WTC11 (cell line): ENCODE data around the gene SPRYD3. TPM values are rescaled to one million over a fixed set of nuclear protein-coding genes. Genes with fewer than 3 reads are reported as not detected.
A peak's percentile ranks its signal among the peaks of the same experiment; 100 is the strongest.

Experiments used
- ATAC-seq: fragments of 200-7000 bp; cut with Tn5 transposase; 2 replicates; pipeline ENCODE4 v1.10.0; 2021; ENCODE audit warnings: mild to moderate bottlenecking, moderate library complexity
- CTCF ChIA-PET: fragments of 300-600 bp; sonication (Branson Sonifier 250); formaldehyde crosslinking; loops from one replicate; lab custom pipeline; 2021; ENCODE audit warnings: antibody characterized with exemption; lab: Charles Lee
- POLR2A ChIA-PET: fragments of 350-600 bp; sonication (Branson Sonifier 250); formaldehyde crosslinking; loops from one replicate; lab custom pipeline; 2021; ENCODE audit warnings: antibody characterized with exemption; lab: Charles Lee
- DNase-seq: peaks from one replicate; pipeline ENCODE4 v3.0.0; 2021; ENCODE audit warnings: low spot score
- H3K27ac Mint-ChIP-seq: 2 replicates; pipeline ENCODE4 v1.8.0; 2021; ENCODE audit warnings: mixed read lengths
- H3K27me3 Mint-ChIP-seq: 2 replicates; pipeline ENCODE4 v1.8.0; 2021; ENCODE audit warnings: low read depth, mild to moderate bottlenecking, moderate library complexity, mixed read lengths
- H3K36me3 Mint-ChIP-seq: 2 replicates; pipeline ENCODE4 v1.8.0; 2021; ENCODE audit warnings: mixed read lengths
- H3K4me1 Mint-ChIP-seq: 2 replicates; pipeline ENCODE4 v1.8.0; 2022; ENCODE audit warnings: mixed read lengths
- H3K4me3 Mint-ChIP-seq: 2 replicates; pipeline ENCODE4 v1.8.0; 2021; ENCODE audit warnings: mild to moderate bottlenecking, moderate library complexity, mixed read lengths
- H3K9me3 Mint-ChIP-seq: 2 replicates; pipeline ENCODE4 v1.8.0; 2021; ENCODE audit warnings: mixed read lengths
- FOXP1 ChIP-seq: sonication (generic); formaldehyde crosslinking; IDR thresholded peaks from 2 replicates; pipeline ENCODE4 v1.8.0; 2022; ENCODE audit warnings: missing genetic modification reagents, mild to moderate bottlenecking, moderate library complexity, borderline replicate concordance
- GRHL2 ChIP-seq: fragments of 250-450 bp; sonication (Bioruptor Pico); IDR thresholded peaks from 2 replicates; pipeline ENCODE4 v1.8.0; 2022; ENCODE audit warnings: mild to moderate bottlenecking, moderate library complexity; ENCODE audit not compliant: insufficient replicate concordance, severe bottlenecking
- SMAD3 ChIP-seq: sonication (generic); formaldehyde crosslinking; IDR thresholded peaks from 2 replicates; pipeline ENCODE4 v1.8.0; 2022; ENCODE audit warnings: missing genetic modification reagents, mild to moderate bottlenecking, borderline replicate concordance
- SOX15 ChIP-seq: fragments of 250-450 bp; sonication (Bioruptor Pico); IDR thresholded peaks from 2 replicates; pipeline ENCODE4 v1.9.0; 2021; ENCODE audit warnings: mild to moderate bottlenecking
- SP1 ChIP-seq: sonication (generic); formaldehyde crosslinking; conservative IDR thresholded peaks from 2 replicates; pipeline ENCODE4 v1.8.1; 2022; ENCODE audit warnings: missing genetic modification reagents
- total RNA-seq: library from RNA; stranded (reverse); gene quantifications from 3 replicates; pipeline ENCODE4 v1.2.3, GENCODE V29; 2021
- TF ChIP-seq, protein P1 (sequence below): fragments of 250-450 bp; sonication (Bioruptor Pico); IDR thresholded peaks from 2 replicates; pipeline ENCODE4 v1.8.0; 2021; ENCODE audit warnings: mild to moderate bottlenecking
- TF ChIP-seq, protein P2 (sequence below): sonication (generic); formaldehyde crosslinking; IDR thresholded peaks from 2 replicates; pipeline ENCODE4 v1.8.1; 2023; ENCODE audit warnings: mild to moderate bottlenecking, missing genetic modification reagents
- TF ChIP-seq, protein P3 (sequence below): sonication (generic); formaldehyde crosslinking; IDR thresholded peaks from 2 replicates; pipeline ENCODE4 v1.8.1; 2023; ENCODE audit warnings: mild to moderate bottlenecking, missing genetic modification reagents
- TF ChIP-seq, protein P4 (sequence below): sonication (generic); formaldehyde crosslinking; IDR thresholded peaks from 2 replicates; pipeline ENCODE4 v1.8.0; 2022; ENCODE audit warnings: missing genetic modification reagents
- TF ChIP-seq, protein P5 (sequence below): sonication (generic); formaldehyde crosslinking; conservative IDR thresholded peaks from 2 replicates; pipeline ENCODE4 v1.8.1; 2022; ENCODE audit warnings: mild to moderate bottlenecking, missing genetic modification reagents

The SPRYD3 gene
- total RNA-seq, 1 experiment from 2014 or later: 11.9 TPM

DNA sequence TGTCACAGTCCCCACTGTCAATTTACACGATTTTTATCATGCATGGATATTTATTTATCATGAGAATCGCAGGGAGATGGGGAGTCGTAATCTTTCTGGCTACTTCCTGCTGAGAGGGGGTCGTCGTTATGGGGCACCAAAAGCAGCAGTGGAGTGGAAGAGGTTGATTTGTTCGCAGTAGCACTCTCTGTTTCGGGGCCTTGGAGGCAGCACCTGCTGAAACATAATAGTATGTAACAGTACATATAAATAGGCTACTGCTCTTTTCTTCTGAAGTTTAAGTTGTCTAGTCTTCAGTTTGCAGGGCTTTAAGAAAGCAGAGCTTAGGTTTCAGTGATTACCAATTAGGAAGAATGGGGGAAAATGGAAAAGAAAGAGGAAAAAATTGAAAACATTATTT, 27.9 kb upstream of the SPRYD3 start:
- Mint-ChIP-seq H3K27ac (no peak overlapping the region), H3K9me3 (peaks cover 10% of the 10 kb centered on the region)
- no peak for DNase-seq

DNA sequence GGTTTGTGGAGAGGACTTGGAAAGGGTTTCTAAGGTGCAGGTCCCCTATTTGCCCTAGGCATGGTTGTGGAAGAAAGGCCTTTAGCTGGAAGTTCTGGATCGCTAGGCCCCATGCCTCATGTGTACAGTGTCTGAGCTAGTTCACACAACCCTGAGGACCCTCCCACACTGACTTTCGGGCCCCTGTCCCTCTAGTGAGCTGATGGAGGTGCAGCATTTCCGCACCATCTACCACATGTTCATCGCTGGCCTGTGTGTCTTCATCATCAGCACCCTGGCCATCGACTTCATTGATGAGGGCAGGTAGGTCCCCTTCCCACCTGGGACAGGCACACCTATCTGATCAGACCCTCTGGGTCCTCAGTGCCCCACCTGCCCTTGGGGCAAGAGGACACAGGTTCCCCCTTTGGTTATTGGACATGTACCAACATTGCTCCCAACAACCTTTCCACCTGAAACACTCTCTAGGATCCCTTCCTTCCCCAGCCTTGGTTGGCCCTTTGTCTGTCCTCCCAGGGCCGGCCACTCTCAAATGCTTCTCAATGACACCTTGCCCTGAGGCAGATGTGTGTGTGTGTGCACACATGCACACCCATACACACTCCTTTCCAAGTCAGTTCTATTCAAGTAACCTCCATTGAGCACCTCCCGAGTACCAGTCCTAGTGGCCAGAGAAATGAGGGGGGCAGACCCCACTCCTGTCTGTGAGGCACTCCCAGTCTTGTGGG, 26.7 kb upstream of the SPRYD3 start:
- DNase-seq: no peak
- POLR2A ChIA-PET: no interaction called here
- CTCF ChIA-PET: interaction anchor here (1.6 kb wide), 1 partner anchor 40 kb away, joined by 4 read pairs; no protein-coding TSS in a partner anchor
- Mint-ChIP-seq H3K36me3 (no peaks in the 10 kb centered on the region; the same call in none of the 2 replicates), H3K9me3 (peaks cover 10% of the 10 kb centered on the region), H3K27ac (no peak overlapping the region)
- TF ChIP-seq SP1 (CRISPR knock-in tag): no peak
- TF ChIP-seq, protein P1, sequence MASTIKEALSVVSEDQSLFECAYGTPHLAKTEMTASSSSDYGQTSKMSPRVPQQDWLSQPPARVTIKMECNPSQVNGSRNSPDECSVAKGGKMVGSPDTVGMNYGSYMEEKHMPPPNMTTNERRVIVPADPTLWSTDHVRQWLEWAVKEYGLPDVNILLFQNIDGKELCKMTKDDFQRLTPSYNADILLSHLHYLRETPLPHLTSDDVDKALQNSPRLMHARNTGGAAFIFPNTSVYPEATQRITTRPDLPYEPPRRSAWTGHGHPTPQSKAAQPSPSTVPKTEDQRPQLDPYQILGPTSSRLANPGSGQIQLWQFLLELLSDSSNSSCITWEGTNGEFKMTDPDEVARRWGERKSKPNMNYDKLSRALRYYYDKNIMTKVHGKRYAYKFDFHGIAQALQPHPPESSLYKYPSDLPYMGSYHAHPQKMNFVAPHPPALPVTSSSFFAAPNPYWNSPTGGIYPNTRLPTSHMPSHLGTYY (CRISPR knock-in tag): no peak
- TF ChIP-seq, all 79 proteins: peak for 0
- no peak overlapping the region for H3K4me3 Mint-ChIP-seq
- ATAC-seq: no peak
- H3K27me3 Mint-ChIP-seq: peaks cover 13% of the 10 kb centered on the region
- H3K4me1 Mint-ChIP-seq: peaks cover 8% of the 10 kb centered on the region

More for the DNA sequence above, 27.9 kb upstream of the SPRYD3 start:
- Mint-ChIP-seq H3K4me1 (peaks cover 8% of the 10 kb centered on the region), H3K4me3 (0 out of 2 replicates have a peak overlapping the region, but pooled peaks have one; percentile 18), H3K27me3 (peaks cover 16% of the 10 kb centered on the region), H3K36me3 (no peaks in the 10 kb centered on the region; the same call in none of the 2 replicates)
- CTCF ChIA-PET: no interaction called here
- ATAC-seq: no peak
- TF ChIP-seq, protein P2, sequence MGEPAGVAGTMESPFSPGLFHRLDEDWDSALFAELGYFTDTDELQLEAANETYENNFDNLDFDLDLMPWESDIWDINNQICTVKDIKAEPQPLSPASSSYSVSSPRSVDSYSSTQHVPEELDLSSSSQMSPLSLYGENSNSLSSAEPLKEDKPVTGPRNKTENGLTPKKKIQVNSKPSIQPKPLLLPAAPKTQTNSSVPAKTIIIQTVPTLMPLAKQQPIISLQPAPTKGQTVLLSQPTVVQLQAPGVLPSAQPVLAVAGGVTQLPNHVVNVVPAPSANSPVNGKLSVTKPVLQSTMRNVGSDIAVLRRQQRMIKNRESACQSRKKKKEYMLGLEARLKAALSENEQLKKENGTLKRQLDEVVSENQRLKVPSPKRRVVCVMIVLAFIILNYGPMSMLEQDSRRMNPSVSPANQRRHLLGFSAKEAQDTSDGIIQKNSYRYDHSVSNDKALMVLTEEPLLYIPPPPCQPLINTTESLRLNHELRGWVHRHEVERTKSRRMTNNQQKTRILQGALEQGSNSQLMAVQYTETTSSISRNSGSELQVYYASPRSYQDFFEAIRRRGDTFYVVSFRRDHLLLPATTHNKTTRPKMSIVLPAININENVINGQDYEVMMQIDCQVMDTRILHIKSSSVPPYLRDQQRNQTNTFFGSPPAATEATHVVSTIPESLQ (CRISPR knock-in tag): no peak
- TF ChIP-seq GRHL2: no peak
- POLR2A ChIA-PET: no interaction called here

DNA sequence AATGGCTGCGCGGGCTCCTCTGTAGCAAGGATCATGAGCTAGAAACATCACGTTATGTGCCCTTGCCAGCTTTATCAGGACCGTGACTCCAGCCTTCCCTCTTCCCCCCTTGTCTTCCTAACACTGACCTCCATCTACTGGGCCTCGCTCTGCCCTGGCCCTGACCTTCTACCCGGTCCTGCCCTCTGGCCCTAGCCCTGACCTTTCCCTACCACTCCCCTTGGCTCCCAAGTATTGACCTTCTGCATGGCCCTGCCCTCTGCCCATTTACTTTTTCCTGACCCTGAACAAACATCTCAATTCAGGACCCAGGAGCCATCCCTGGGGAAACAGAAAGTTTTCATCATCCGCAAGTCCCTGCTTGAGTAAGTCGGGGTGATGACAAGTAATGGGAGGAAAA, 26.1 kb upstream of the SPRYD3 start:
- peaks cover 17% of the 10 kb centered on the region for H3K27me3 Mint-ChIP-seq
- no peak for DNase-seq
- TF ChIP-seq, protein P3, sequence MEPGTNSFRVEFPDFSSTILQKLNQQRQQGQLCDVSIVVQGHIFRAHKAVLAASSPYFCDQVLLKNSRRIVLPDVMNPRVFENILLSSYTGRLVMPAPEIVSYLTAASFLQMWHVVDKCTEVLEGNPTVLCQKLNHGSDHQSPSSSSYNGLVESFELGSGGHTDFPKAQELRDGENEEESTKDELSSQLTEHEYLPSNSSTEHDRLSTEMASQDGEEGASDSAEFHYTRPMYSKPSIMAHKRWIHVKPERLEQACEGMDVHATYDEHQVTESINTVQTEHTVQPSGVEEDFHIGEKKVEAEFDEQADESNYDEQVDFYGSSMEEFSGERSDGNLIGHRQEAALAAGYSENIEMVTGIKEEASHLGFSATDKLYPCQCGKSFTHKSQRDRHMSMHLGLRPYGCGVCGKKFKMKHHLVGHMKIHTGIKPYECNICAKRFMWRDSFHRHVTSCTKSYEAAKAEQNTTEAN (CRISPR knock-in tag): no peak
- TF ChIP-seq SOX15 (CRISPR knock-in tag) (no peak), SMAD3 (no peak), FOXP1 (CRISPR knock-in tag) (no peak)
- TF ChIP-seq, protein P4, sequence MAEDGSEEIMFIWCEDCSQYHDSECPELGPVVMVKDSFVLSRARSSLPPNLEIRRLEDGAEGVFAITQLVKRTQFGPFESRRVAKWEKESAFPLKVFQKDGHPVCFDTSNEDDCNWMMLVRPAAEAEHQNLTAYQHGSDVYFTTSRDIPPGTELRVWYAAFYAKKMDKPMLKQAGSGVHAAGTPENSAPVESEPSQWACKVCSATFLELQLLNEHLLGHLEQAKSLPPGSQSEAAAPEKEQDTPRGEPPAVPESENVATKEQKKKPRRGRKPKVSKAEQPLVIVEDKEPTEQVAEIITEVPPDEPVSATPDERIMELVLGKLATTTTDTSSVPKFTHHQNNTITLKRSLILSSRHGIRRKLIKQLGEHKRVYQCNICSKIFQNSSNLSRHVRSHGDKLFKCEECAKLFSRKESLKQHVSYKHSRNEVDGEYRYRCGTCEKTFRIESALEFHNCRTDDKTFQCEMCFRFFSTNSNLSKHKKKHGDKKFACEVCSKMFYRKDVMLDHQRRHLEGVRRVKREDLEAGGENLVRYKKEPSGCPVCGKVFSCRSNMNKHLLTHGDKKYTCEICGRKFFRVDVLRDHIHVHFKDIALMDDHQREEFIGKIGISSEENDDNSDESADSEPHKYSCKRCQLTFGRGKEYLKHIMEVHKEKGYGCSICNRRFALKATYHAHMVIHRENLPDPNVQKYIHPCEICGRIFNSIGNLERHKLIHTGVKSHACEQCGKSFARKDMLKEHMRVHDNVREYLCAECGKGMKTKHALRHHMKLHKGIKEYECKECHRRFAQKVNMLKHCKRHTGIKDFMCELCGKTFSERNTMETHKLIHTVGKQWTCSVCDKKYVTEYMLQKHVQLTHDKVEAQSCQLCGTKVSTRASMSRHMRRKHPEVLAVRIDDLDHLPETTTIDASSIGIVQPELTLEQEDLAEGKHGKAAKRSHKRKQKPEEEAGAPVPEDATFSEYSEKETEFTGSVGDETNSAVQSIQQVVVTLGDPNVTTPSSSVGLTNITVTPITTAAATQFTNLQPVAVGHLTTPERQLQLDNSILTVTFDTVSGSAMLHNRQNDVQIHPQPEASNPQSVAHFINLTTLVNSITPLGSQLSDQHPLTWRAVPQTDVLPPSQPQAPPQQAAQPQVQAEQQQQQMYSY (CRISPR knock-in tag): no peak
- TF ChIP-seq, protein P5, sequence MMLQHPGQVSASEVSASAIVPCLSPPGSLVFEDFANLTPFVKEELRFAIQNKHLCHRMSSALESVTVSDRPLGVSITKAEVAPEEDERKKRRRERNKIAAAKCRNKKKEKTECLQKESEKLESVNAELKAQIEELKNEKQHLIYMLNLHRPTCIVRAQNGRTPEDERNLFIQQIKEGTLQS (CRISPR knock-in tag): no peak
- peaks cover 11% of the 10 kb centered on the region for H3K4me1 Mint-ChIP-seq
- CTCF ChIA-PET: interaction anchor here (0.6 to 1.6 kb wide), 2 partner anchors 40 to 279 kb away, joined by 3 to 4 read pairs; no protein-coding TSS in a partner anchor
- peaks cover 7% of the 10 kb centered on the region for H3K9me3 Mint-ChIP-seq
- H3K4me3 Mint-ChIP-seq: no peak overlapping the region
- no peak for ATAC-seq
- no peaks in the 10 kb centered on the region; the same call in none of the 2 replicates for H3K36me3 Mint-ChIP-seq
- POLR2A ChIA-PET: no interaction called here
- H3K27ac Mint-ChIP-seq: no peak overlapping the region
